ENCODE measurements around the gene SHISAL2A. TPM values are rescaled to one million over a fixed set of nuclear protein-coding genes. Genes with fewer than 3 reads are reported as not detected.

The SHISAL2A gene
- total and polyA plus RNA-seq, 2 of the 4 experiments (the other 2 are of a cell fraction): not detected

GRCh38 chr1:52588027-52588426 lies 44.9 kb upstream of the SHISAL2A start:
- Histone ChIP-seq H3K79me1 (ENCODE audit: low read depth in 1 of 2, low read length in 2 of 2) (no peaks in the 10 kb centered on the region), H4K5ac (ENCODE audit: low read depth, low read length) (no peak overlapping the region), H3K4me2 (ENCODE audit: low read depth, low read length) (no peak overlapping the region), H3K4me1 (ENCODE audit: control insufficient read depth, insufficient read depth, low read length) (no peaks in the 10 kb centered on the region), H2BK20ac (ENCODE audit: low read depth, low read length) (no peak overlapping the region), H4K20me1 (ENCODE audit: insufficient read depth, low read length) (no peaks in the 10 kb centered on the region), H3K4me3 (ENCODE audit: insufficient read depth, low read depth, low read length) (no peak overlapping the region), H3K9ac (ENCODE audit: low read depth, low read length) (no peak overlapping the region), H3K14ac (replicated peaks; ENCODE audit: low read depth, low read length) (no peak overlapping the region), H3K9me3 (ENCODE audit: control insufficient read depth, insufficient read depth, low read length) (no peaks in the 10 kb centered on the region), H3K27ac (ENCODE audit: insufficient read depth, low read length) (no peak overlapping the region), H4K91ac (ENCODE audit: insufficient read depth, low read depth, low read length) (no peak overlapping the region), H2BK5ac (ENCODE audit: low read depth, low read length, poor library complexity, severe bottlenecking) (no peak overlapping the region), H2AK9ac (replicated peaks; ENCODE audit: low read depth, low read length, poor library complexity) (no peak overlapping the region), H3K18ac (ENCODE audit: low read depth, low read length) (no peak overlapping the region), H3K56ac (ENCODE audit: extremely low read depth, insufficient read depth, low read length) (no peak overlapping the region), H2BK15ac (ENCODE audit: low read depth, low read length) (no peak overlapping the region), H3K9me1 (ENCODE audit: insufficient read depth, low read length) (no peaks in the 10 kb centered on the region), H3K23ac (ENCODE audit: low read depth, low read length) (no peak overlapping the region), H3K36me3 (ENCODE audit: control insufficient read depth, insufficient read depth, low read length) (no peaks in the 10 kb centered on the region), H3K4ac (ENCODE audit: low read depth, low read length) (no peak overlapping the region), H2AFZ (replicated peaks; ENCODE audit: low read length, poor library complexity) (no peak overlapping the region), H2AK5ac (ENCODE audit: low read depth, low read length) (no peak overlapping the region), H2BK120ac (ENCODE audit: low read depth, low read length) (no peak overlapping the region), H4K8ac (ENCODE audit: low read depth in 2 of 2, low read length in 2 of 2) (no peak overlapping the region), H3K27me3 (ENCODE audit: control insufficient read depth, insufficient read depth, low read length) (peaks cover 19% of the 10 kb centered on the region)
- no peak for DNase-seq
- TF ChIP-seq FOS (IDR thresholded peaks at IDR 0.05; ENCODE audit: low read depth, low read length): no peak
- no peak for TF ChIP-seq ELK1 (IDR thresholded peaks at IDR 0.05; ENCODE audit: borderline replicate concordance, low read depth, low read length)
- no peak for TF ChIP-seq MXI1 (IDR thresholded peaks at IDR 0.05; ENCODE audit: borderline replicate concordance, low read depth, low read length)
- TF ChIP-seq MAFK (IDR thresholded peaks at IDR 0.05; ENCODE audit: low read depth, low read length): no peak
- no peak for TF ChIP-seq NFE2L2 (IDR thresholded peaks at IDR 0.05; ENCODE audit: low read depth, low read length)
- TF ChIP-seq BHLHE40 (IDR thresholded peaks at IDR 0.05; ENCODE audit: low read depth, low read length): no peak
- TF ChIP-seq CEBPB (IDR thresholded peaks at IDR 0.05; ENCODE audit: low read depth, low read length): no peak
- TF ChIP-seq RCOR1 (IDR thresholded peaks at IDR 0.05; ENCODE audit: insufficient replicate concordance, low read length): no peak
- TF ChIP-seq USF2 (IDR thresholded peaks at IDR 0.05; ENCODE audit: low read depth, low read length): no peak
- no peak for TF ChIP-seq CHD1 (IDR thresholded peaks at IDR 0.05; ENCODE audit: low read depth, low read length)
- TF ChIP-seq SMC3 (IDR thresholded peaks at IDR 0.05; ENCODE audit: low read depth, low read length): no peak
- no peak for TF ChIP-seq POLR2A (IDR thresholded peaks at IDR 0.05; ENCODE audit: low read depth, low read length)
- no peak for TF ChIP-seq RAD21 (IDR thresholded peaks at IDR 0.05; ENCODE audit: low read length)
- TF ChIP-seq MAZ (IDR thresholded peaks at IDR 0.05; ENCODE audit: borderline replicate concordance, low read depth, low read length): no peak
- TF ChIP-seq RFX5 (IDR thresholded peaks at IDR 0.05; ENCODE audit: low read depth, low read length): no peak
- no peak for TF ChIP-seq CTCF (conservative IDR thresholded peaks at IDR 0.05; ENCODE audit: low read depth, low read length)
- intact Hi-C loops (cut with micrococcal nuclease) (no loop called here), in situ Hi-C loops (cut with MboI; ENCODE audit: low sequenced_read_pairs) (no loop called here), dilution Hi-C loops (cut with HindIII; ENCODE audit: low sequenced_read_pairs, unreplicated experiment) (no loop called here)
- no peak for ATAC-seq (ENCODE audit: low read depth)
- CTCF ChIA-PET: no interaction called here
- POLR2A ChIA-PET (ENCODE audit: unreplicated experiment): no interaction called here
- no TSS peak for BruUV-seq (replicated peaks)
